WTC11 (cell line): ENCODE data around the gene KXD1. TPM values are rescaled to one million over a fixed set of nuclear protein-coding genes. Genes with fewer than 3 reads are reported as not detected.

Source experiments
- ATAC-seq: fragments of 200-7000 bp; cut with Tn5 transposase; 2 replicates; pipeline ENCODE4 v1.10.0; 2021; ENCODE audit warnings: mild to moderate bottlenecking, moderate library complexity
- CTCF ChIA-PET: fragments of 300-600 bp; sonication (Branson Sonifier 250); formaldehyde crosslinking; loops from one replicate; lab custom pipeline; 2021; ENCODE audit warnings: antibody characterized with exemption; lab: Charles Lee
- POLR2A ChIA-PET: fragments of 350-600 bp; sonication (Branson Sonifier 250); formaldehyde crosslinking; loops from one replicate; lab custom pipeline; 2021; ENCODE audit warnings: antibody characterized with exemption; lab: Charles Lee
- DNase-seq: peaks from one replicate; pipeline ENCODE4 v3.0.0; 2021; ENCODE audit warnings: low spot score
- H3K27ac Mint-ChIP-seq: 2 replicates; pipeline ENCODE4 v1.8.0; 2021; ENCODE audit warnings: mixed read lengths
- H3K27me3 Mint-ChIP-seq: 2 replicates; pipeline ENCODE4 v1.8.0; 2021; ENCODE audit warnings: low read depth, mild to moderate bottlenecking, moderate library complexity, mixed read lengths
- H3K36me3 Mint-ChIP-seq: 2 replicates; pipeline ENCODE4 v1.8.0; 2021; ENCODE audit warnings: mixed read lengths
- H3K4me1 Mint-ChIP-seq: 2 replicates; pipeline ENCODE4 v1.8.0; 2022; ENCODE audit warnings: mixed read lengths
- H3K4me3 Mint-ChIP-seq: 2 replicates; pipeline ENCODE4 v1.8.0; 2021; ENCODE audit warnings: mild to moderate bottlenecking, moderate library complexity, mixed read lengths
- H3K9me3 Mint-ChIP-seq: 2 replicates; pipeline ENCODE4 v1.8.0; 2021; ENCODE audit warnings: mixed read lengths
- FOXP1 ChIP-seq: sonication (generic); formaldehyde crosslinking; IDR thresholded peaks from 2 replicates; pipeline ENCODE4 v1.8.0; 2022; ENCODE audit warnings: missing genetic modification reagents, mild to moderate bottlenecking, moderate library complexity, borderline replicate concordance
- FOXP4 ChIP-seq: sonication (generic); formaldehyde crosslinking; IDR thresholded peaks from 2 replicates; pipeline ENCODE4 v1.8.0; 2022; ENCODE audit warnings: mild to moderate bottlenecking, missing genetic modification reagents
- GABPB1 ChIP-seq: sonication (generic); formaldehyde crosslinking; IDR thresholded peaks from 2 replicates; pipeline ENCODE4 v1.8.1; 2023; ENCODE audit warnings: mild to moderate bottlenecking, missing genetic modification reagents
- GRHL2 ChIP-seq: fragments of 250-450 bp; sonication (Bioruptor Pico); IDR thresholded peaks from 2 replicates; pipeline ENCODE4 v1.8.0; 2022; ENCODE audit warnings: mild to moderate bottlenecking, moderate library complexity; ENCODE audit not compliant: insufficient replicate concordance, severe bottlenecking
- IRF1 ChIP-seq: sonication (generic); formaldehyde crosslinking; IDR thresholded peaks from 2 replicates; pipeline ENCODE4 v1.8.0; 2023; ENCODE audit warnings: missing genetic modification reagents
- IRF2 ChIP-seq: sonication (generic); formaldehyde crosslinking; IDR thresholded peaks from 2 replicates; pipeline ENCODE4 v1.8.0; 2022; ENCODE audit warnings: low read depth, missing genetic modification reagents, borderline replicate concordance
- MXD4 ChIP-seq: fragments of 250-450 bp; sonication (Bioruptor Pico); IDR thresholded peaks from 2 replicates; pipeline ENCODE4 v1.8.0; 2021; ENCODE audit warnings: mild to moderate bottlenecking, moderate library complexity, borderline replicate concordance
- NFATC4 ChIP-seq: fragments of 250-450 bp; sonication (Bioruptor Pico); IDR thresholded peaks from 2 replicates; pipeline ENCODE4 v1.9.0; 2021; ENCODE audit warnings: mild to moderate bottlenecking
- RORB ChIP-seq: fragments of 250-450 bp; sonication (Bioruptor Pico); IDR thresholded peaks from 2 replicates; pipeline ENCODE4 v1.9.0; 2021; ENCODE audit warnings: mild to moderate bottlenecking
- TEAD4 ChIP-seq: sonication (generic); formaldehyde crosslinking; IDR thresholded peaks from 2 replicates; pipeline ENCODE4 v1.8.0; 2022; ENCODE audit warnings: mild to moderate bottlenecking, missing genetic modification reagents
- USF1 ChIP-seq: sonication (generic); formaldehyde crosslinking; IDR thresholded peaks from 2 replicates; pipeline ENCODE4 v1.8.0; 2022; ENCODE audit warnings: mild to moderate bottlenecking, missing genetic modification reagents
- ZBTB21 ChIP-seq: sonication (generic); formaldehyde crosslinking; IDR thresholded peaks from 2 replicates; pipeline ENCODE4 v1.8.1; 2023; ENCODE audit warnings: mild to moderate bottlenecking, missing genetic modification reagents, borderline replicate concordance
- ZNF138 ChIP-seq: sonication (generic); formaldehyde crosslinking; conservative IDR thresholded peaks from 2 replicates; pipeline ENCODE4 v1.8.1; 2022; ENCODE audit warnings: mild to moderate bottlenecking, moderate library complexity, missing genetic modification reagents
- ZNF232 ChIP-seq: sonication (generic); formaldehyde crosslinking; IDR thresholded peaks from 2 replicates; pipeline ENCODE4 v1.8.0; 2022; ENCODE audit warnings: mild to moderate bottlenecking, missing genetic modification reagents
- ZNF671 ChIP-seq: fragments of 250-450 bp; sonication (Bioruptor Pico); IDR thresholded peaks from 2 replicates; pipeline ENCODE4 v1.8.0; 2021; ENCODE audit warnings: mild to moderate bottlenecking
- total RNA-seq: library from RNA; stranded (reverse); gene quantifications from 3 replicates; pipeline ENCODE4 v1.2.3, GENCODE V29; 2021
- TF ChIP-seq, protein P1 (sequence below): sonication (generic); formaldehyde crosslinking; IDR thresholded peaks from 2 replicates; pipeline ENCODE4 v1.8.1; 2023; ENCODE audit warnings: mild to moderate bottlenecking, missing genetic modification reagents, borderline replicate concordance
- TF ChIP-seq, protein P2 (sequence below): sonication (generic); formaldehyde crosslinking; IDR thresholded peaks from 2 replicates; pipeline ENCODE4 v1.8.1; 2023; ENCODE audit warnings: mild to moderate bottlenecking, missing genetic modification reagents, moderate library complexity
- TF ChIP-seq, protein P3 (sequence below): sonication (generic); formaldehyde crosslinking; IDR thresholded peaks from 2 replicates; pipeline ENCODE4 v1.8.1; 2023; ENCODE audit warnings: mild to moderate bottlenecking, missing genetic modification reagents

KXD1 gene
- total RNA-seq, 1 experiment from 2014 or later: 136 TPM

GRCh38 chr19:18604820-18605159, 47.1 kb downstream of the KXD1 start (continued):
- TF ChIP-seq, protein P1, sequence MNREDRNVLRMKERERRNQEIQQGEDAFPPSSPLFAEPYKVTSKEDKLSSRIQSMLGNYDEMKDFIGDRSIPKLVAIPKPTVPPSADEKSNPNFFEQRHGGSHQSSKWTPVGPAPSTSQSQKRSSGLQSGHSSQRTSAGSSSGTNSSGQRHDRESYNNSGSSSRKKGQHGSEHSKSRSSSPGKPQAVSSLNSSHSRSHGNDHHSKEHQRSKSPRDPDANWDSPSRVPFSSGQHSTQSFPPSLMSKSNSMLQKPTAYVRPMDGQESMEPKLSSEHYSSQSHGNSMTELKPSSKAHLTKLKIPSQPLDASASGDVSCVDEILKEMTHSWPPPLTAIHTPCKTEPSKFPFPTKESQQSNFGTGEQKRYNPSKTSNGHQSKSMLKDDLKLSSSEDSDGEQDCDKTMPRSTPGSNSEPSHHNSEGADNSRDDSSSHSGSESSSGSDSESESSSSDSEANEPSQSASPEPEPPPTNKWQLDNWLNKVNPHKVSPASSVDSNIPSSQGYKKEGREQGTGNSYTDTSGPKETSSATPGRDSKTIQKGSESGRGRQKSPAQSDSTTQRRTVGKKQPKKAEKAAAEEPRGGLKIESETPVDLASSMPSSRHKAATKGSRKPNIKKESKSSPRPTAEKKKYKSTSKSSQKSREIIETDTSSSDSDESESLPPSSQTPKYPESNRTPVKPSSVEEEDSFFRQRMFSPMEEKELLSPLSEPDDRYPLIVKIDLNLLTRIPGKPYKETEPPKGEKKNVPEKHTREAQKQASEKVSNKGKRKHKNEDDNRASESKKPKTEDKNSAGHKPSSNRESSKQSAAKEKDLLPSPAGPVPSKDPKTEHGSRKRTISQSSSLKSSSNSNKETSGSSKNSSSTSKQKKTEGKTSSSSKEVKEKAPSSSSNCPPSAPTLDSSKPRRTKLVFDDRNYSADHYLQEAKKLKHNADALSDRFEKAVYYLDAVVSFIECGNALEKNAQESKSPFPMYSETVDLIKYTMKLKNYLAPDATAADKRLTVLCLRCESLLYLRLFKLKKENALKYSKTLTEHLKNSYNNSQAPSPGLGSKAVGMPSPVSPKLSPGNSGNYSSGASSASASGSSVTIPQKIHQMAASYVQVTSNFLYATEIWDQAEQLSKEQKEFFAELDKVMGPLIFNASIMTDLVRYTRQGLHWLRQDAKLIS (CRISPR knock-in tag): no peak
- TF ChIP-seq IRF1: no peak

GRCh38 chr19:18605196-18605545, 47.5 kb downstream of the KXD1 start:
- no peaks in the 10 kb centered on the region for H3K36me3 Mint-ChIP-seq
- peaks cover 45% of the 10 kb centered on the region for H3K4me1 Mint-ChIP-seq
- no peak overlapping the region; the same call in 1 of the 2 replicates for H3K27ac Mint-ChIP-seq
- CTCF ChIA-PET: interaction anchor here (2.3 to 2.5 kb wide), 2 partner anchors 12 to 15 kb away, joined by 21 to 29 read pairs; partner anchors contain the start of gene REX1BD
- no peak for ATAC-seq
- no peak for TF ChIP-seq ZBTB21
- TF ChIP-seq MXD4 (CRISPR knock-in tag): no peak
- no peak for TF ChIP-seq IRF2 (CRISPR knock-in tag)
- no peak for TF ChIP-seq ZNF232
- H3K27me3 Mint-ChIP-seq: peaks cover 88% of the 10 kb centered on the region
- no peak for DNase-seq
- POLR2A ChIA-PET: interaction anchor here (0.6 to 1.0 kb wide), 4 partner anchors 14 to 95 kb away, joined by 3 to 10 read pairs (median 4); no protein-coding TSS in a partner anchor
- peak overlapping the region; percentile 70 for H3K4me3 Mint-ChIP-seq
- H3K9me3 Mint-ChIP-seq: no peaks in the 10 kb centered on the region

- no peaks in the 10 kb centered on the region for H3K36me3 Mint-ChIP-seq
- CTCF ChIA-PET: interaction anchor here (2.3 kb wide), 1 partner anchor 12 kb away, joined by 9 read pairs; no protein-coding TSS in a partner anchor
- peaks cover 87% of the 10 kb centered on the region for H3K27me3 Mint-ChIP-seq
- peak overlapping the region; percentile 70 for H3K4me3 Mint-ChIP-seq
- TF ChIP-seq FOXP1 (CRISPR knock-in tag): 0 out of 2 replicates have a peak, but pooled peaks have one; percentile 28
- no peak for TF ChIP-seq USF1 (CRISPR knock-in tag)
- no peak for TF ChIP-seq RORB (CRISPR knock-in tag)
- DNase-seq (no peak), ATAC-seq (no peak)
- POLR2A ChIA-PET: interaction anchor here (0.6 to 1.0 kb wide), 4 partner anchors 15 to 95 kb away, joined by 3 to 10 read pairs (median 4); no protein-coding TSS in a partner anchor
- H3K27ac Mint-ChIP-seq: no peak overlapping the region; the same call in 1 of the 2 replicates
- no peaks in the 10 kb centered on the region for H3K9me3 Mint-ChIP-seq
- peaks cover 48% of the 10 kb centered on the region for H3K4me1 Mint-ChIP-seq
These were observed 48.0 kb downstream of the KXD1 start for GRCh38 chr19:18605546-18606280.

GRCh38 chr19:18606281-18607225, 48.9 kb downstream of the KXD1 start, which contains the start of gene CRLF1:
Gene CRLF1 (minus strand): TSS chr19:18606799. CDS start chr19:18606656, 143 bp downstream.
- ChIA-PET POLR2A (interaction anchor here (0.6 kb wide), 1 partner anchor 32 kb away, joined by 7 read pairs; no protein-coding TSS in a partner anchor), CTCF (interaction anchor here (0.6 to 2.3 kb wide), 3 partner anchors 13 to 18 kb away, joined by 3 to 9 read pairs (median 4); partner anchors contain the start of gene REX1BD)
- DNase-seq: no peak
- H3K4me1 Mint-ChIP-seq: peaks cover 53% of the 10 kb centered on the region
- no peaks in the 10 kb centered on the region for H3K36me3 Mint-ChIP-seq
- H3K4me3 Mint-ChIP-seq: peak within 1 kb of the TSS; percentile 70
- peaks cover 85% of the 10 kb centered on the region for H3K27me3 Mint-ChIP-seq
- ATAC-seq: no peak
- H3K9me3 Mint-ChIP-seq: no peaks in the 10 kb centered on the region
- no peak within 1 kb of the TSS for H3K27ac Mint-ChIP-seq
- no peak for TF ChIP-seq GRHL2 (CRISPR knock-in tag)
- TF ChIP-seq ZNF671 (CRISPR knock-in tag): no peak
- TF ChIP-seq, protein P2, sequence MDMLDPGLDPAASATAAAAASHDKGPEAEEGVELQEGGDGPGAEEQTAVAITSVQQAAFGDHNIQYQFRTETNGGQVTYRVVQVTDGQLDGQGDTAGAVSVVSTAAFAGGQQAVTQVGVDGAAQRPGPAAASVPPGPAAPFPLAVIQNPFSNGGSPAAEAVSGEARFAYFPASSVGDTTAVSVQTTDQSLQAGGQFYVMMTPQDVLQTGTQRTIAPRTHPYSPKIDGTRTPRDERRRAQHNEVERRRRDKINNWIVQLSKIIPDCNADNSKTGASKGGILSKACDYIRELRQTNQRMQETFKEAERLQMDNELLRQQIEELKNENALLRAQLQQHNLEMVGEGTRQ (CRISPR knock-in tag): no peak
- TF ChIP-seq TEAD4 (CRISPR knock-in tag): no peak
- no peak for TF ChIP-seq NFATC4 (CRISPR knock-in tag)
- no peak for TF ChIP-seq FOXP4 (CRISPR knock-in tag)
- TF ChIP-seq, protein P3, sequence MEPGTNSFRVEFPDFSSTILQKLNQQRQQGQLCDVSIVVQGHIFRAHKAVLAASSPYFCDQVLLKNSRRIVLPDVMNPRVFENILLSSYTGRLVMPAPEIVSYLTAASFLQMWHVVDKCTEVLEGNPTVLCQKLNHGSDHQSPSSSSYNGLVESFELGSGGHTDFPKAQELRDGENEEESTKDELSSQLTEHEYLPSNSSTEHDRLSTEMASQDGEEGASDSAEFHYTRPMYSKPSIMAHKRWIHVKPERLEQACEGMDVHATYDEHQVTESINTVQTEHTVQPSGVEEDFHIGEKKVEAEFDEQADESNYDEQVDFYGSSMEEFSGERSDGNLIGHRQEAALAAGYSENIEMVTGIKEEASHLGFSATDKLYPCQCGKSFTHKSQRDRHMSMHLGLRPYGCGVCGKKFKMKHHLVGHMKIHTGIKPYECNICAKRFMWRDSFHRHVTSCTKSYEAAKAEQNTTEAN (CRISPR knock-in tag): no peak
- no peak for TF ChIP-seq GABPB1
- no peak for TF ChIP-seq ZNF138
